Psoas muscle (tissue), 8 donors: ENCODE data around the gene AP3S1. TPM values are rescaled to one million over a fixed set of nuclear protein-coding genes. Genes with fewer than 3 reads are reported as not detected.

Experiments used
- ATAC-seq, 4 donors: fragments of 200-7000 bp; cut with Tn5 transposase; one replicate each; pipeline ENCODE4 v1.9.1; 2020; ENCODE audit warnings: moderate library complexity in 3 of 4, mild to moderate bottlenecking in 2 of 4
- DNase-seq, 2 donors: peaks; one replicate each; pipeline ENCODE4 v3.0.0-alpha.2; 2020
- H3K27ac ChIP-seq: fragments of 200-600 bp; one replicate; pipeline ENCODE4 v1.8.0; 2022
- H3K27me3 ChIP-seq, 3 donors: fragments of 200-600 bp in 1 of 3; one replicate each; pipeline versions ENCODE4 v1.6.1 to v1.8.0; 2013 to 2022; ENCODE audit warnings: low read length in 2 of 3, mild to moderate bottlenecking in 2 of 3, moderate library complexity in 1 of 3; ENCODE audit not compliant: insufficient read depth in 3 of 3
- H3K36me3 ChIP-seq, 2 donors: fragments of 200-600 bp in 1 of 2; one replicate each; pipeline versions ENCODE4 v1.6.1 to v1.8.0; 2013 to 2022; ENCODE audit warnings: low read depth in 1 of 2, mild to moderate bottlenecking in 1 of 2, moderate library complexity in 1 of 2; ENCODE audit not compliant: insufficient read depth in 1 of 2
- H3K4me1 ChIP-seq: fragments of 200-600 bp; one replicate; pipeline ENCODE4 v1.8.0; 2022
- H3K4me3 ChIP-seq: fragments of 200-600 bp; one replicate; pipeline ENCODE4 v1.8.0; 2022; ENCODE audit warnings: mild to moderate bottlenecking
- H3K9me3 ChIP-seq: fragments of 200-600 bp; one replicate; pipeline ENCODE4 v1.8.0; 2022
- WGBS, 3 donors: extraction: QIAGEN DNeasy Blood & Tissue Kit; methylation state at CpG; one replicate each; pipeline versions ENCODE4 v1.1.6 to v1.1.7; 2013; 5-methylcytosine and 5-hydroxymethylcytosine counted together
- intact Hi-C, 2 donors: fragments of 100-400 bp; cut with DNase I; formaldehyde crosslinking; loops; one replicate each; pipeline versions ENCODE4 v1.11.0 to v1.14.2; 2022
- polyA plus RNA-seq, 3 donors: library from polyadenylated mRNA; stranded (reverse); fragments of 200-250 nt; gene quantifications; one replicate each; pipeline ENCODE4 v1.2.3, GENCODE V29; 2013
- total RNA-seq, 4 donors: library from RNA; stranded (reverse); fragmentation: NEBNext Ultra II Directional in 2 of 4; extraction: Animal tissue kit (Norgen Biotek cat#: 25700) in 2 of 4; gene quantifications; one replicate each; pipeline versions ENCODE4 v1.2.1 to v1.2.4, GENCODE V29; 2021 to 2023
- TF ChIP-seq, protein P1 (sequence below): fragments of 200-600 bp; IDR thresholded peaks from one replicate; pipeline ENCODE4 v1.8.0; 2022; ENCODE audit warnings: antibody characterized with exemption
- donor health status: healthy with polysubstance abuse.
- donor health status: DM: no; HTN: no; CAD: no; lungs with moderate emphysema.
- donor health status: Bipolar disorder and iron deficiency.
- donor health status: healthy.
- donor health status: DM: yes; HTN: yes; CAD: no.
- donor health status: DM: no; HTN: no; CAD: no.
- donor health status: DM: no; HTN: no; CAD: no.
- donor health status: DM: yes; HTN: yes; CAD: no.

Gene AP3S1
- total and polyA plus RNA-seq, 7 donors: 20.2 to 30.8 (median 27.6) TPM

DNA sequence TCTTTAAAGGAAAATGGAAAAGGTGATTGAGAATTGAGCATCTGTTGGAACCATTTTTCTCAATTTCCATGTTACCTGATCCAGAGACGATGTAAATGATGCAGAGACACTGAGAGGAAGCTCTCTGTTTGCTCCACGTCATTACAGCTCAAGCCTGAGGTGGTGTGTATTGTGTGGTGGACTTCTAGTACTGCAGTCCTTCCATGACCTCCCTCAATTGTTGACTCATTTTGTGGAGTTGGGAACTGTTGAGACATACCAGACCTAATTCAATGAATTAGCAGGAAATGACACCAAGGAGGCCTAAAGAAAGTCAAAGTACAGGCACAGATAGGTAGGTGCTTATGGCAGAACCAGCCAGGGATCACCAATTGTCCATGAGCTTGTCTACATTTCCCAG lies 104.9 kb downstream of the AP3S1 start:
- ATAC-seq (no peak), DNase-seq (no peak)
- Histone ChIP-seq H3K27me3 (no peaks in the 10 kb centered on the region), H3K27ac (no peak overlapping the region), H3K9me3 (no peaks in the 10 kb centered on the region), H3K36me3 (no peaks in the 10 kb centered on the region), H3K4me1 (no peaks in the 10 kb centered on the region), H3K4me3 (no peak overlapping the region)
- TF ChIP-seq, protein P1, sequence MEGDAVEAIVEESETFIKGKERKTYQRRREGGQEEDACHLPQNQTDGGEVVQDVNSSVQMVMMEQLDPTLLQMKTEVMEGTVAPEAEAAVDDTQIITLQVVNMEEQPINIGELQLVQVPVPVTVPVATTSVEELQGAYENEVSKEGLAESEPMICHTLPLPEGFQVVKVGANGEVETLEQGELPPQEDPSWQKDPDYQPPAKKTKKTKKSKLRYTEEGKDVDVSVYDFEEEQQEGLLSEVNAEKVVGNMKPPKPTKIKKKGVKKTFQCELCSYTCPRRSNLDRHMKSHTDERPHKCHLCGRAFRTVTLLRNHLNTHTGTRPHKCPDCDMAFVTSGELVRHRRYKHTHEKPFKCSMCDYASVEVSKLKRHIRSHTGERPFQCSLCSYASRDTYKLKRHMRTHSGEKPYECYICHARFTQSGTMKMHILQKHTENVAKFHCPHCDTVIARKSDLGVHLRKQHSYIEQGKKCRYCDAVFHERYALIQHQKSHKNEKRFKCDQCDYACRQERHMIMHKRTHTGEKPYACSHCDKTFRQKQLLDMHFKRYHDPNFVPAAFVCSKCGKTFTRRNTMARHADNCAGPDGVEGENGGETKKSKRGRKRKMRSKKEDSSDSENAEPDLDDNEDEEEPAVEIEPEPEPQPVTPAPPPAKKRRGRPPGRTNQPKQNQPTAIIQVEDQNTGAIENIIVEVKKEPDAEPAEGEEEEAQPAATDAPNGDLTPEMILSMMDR: no peak
- 86 to 95% (median 90%) methylated on average over 2 of the region's 2 CpGs for WGBS, 3 donors
- intact Hi-C loops: no loop called here

GRCh38 chr5:115947260-115947659 lies 105.5 kb downstream of the AP3S1 start:
- ATAC-seq (no peak), DNase-seq (no peak)
- 94 to 98% (median 96%) methylated on average over 2 of the region's 2 CpGs for WGBS, 3 donors
- Histone ChIP-seq H3K4me3 (no peak overlapping the region), H3K4me1 (no peaks in the 10 kb centered on the region), H3K36me3 (no peaks in the 10 kb centered on the region), H3K27me3 (no peaks in the 10 kb centered on the region), H3K27ac (no peak overlapping the region), H3K9me3 (no peaks in the 10 kb centered on the region)
- intact Hi-C loops: no loop called here
- TF ChIP-seq, protein P1: no peak

DNA sequence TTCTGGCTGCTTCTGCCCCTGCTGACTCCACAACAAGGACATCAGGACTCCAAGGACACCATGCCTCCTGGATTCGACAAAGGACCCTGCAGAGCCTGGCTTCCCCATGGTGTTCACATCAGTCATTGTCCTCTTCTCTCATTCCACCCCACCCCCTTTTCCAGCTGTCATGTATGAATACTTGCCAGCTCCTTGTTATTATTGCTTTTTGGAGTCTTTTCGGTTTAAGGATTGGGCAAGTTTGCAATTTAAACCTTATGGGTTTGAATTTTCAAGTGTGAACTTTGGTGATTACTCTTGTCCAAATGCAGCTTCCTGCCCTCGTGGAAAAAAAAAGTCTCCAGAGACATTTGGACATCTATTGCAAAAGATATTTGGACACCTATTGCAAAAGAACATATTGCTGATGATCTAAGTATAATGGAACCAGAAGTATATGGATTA lies 106.4 kb downstream of the AP3S1 start:
- intact Hi-C loops: no loop called here
- 21 to 38% (median 23%) methylated on average over 3 of the region's 3 CpGs for WGBS, 3 donors

GRCh38 chr5:115949096-115949495 lies 107.4 kb downstream of the AP3S1 start:
- Histone ChIP-seq H3K4me3 (no peak overlapping the region), H3K27ac (no peak overlapping the region), H3K4me1 (no peaks in the 10 kb centered on the region), H3K9me3 (no peaks in the 10 kb centered on the region), H3K27me3 (no peaks in the 10 kb centered on the region), H3K36me3 (no peaks in the 10 kb centered on the region)
- intact Hi-C loops: no loop called here
- TF ChIP-seq, protein P1: no peak
- 83 to 85% (median 85%) methylated on average over 1 of the region's 1 CpG for WGBS, 3 donors
- DNase-seq (no peak), ATAC-seq (peak in 1 of 4 donors; percentile 48)

More for the DNA sequence above, 106.4 kb downstream of the AP3S1 start:
- DNase-seq (peak; percentile 19 to 51), ATAC-seq (peak; percentile 13 to 67 (median 38))
- TF ChIP-seq, protein P1: no peak
- no peaks in the 10 kb centered on the region for H3K9me3 ChIP-seq
- H3K27me3 ChIP-seq: no peaks in the 10 kb centered on the region
- H3K27ac ChIP-seq: no peak overlapping the region
- no peak overlapping the region for H3K4me3 ChIP-seq
- H3K36me3 ChIP-seq: no peaks in the 10 kb centered on the region
- no peaks in the 10 kb centered on the region for H3K4me1 ChIP-seq

GRCh38 chr5:115952588-115952987 lies 110.9 kb downstream of the AP3S1 start:
- ATAC-seq: no peak
- H3K27ac ChIP-seq: no peak overlapping the region
- H3K4me3 ChIP-seq: no peak overlapping the region
- intact Hi-C loops: no loop called here
- no peak for DNase-seq
- H3K4me1 ChIP-seq: no peaks in the 10 kb centered on the region
- 24 to 51% (median 41%) methylated on average over 4 of the region's 4 CpGs for WGBS, 3 donors
- peaks cover 0 to 15% (median 0%) of the 10 kb centered on the region in 3 donors for H3K27me3 ChIP-seq
- TF ChIP-seq, protein P1: no peak
- no peaks in the 10 kb centered on the region for H3K9me3 ChIP-seq
- H3K36me3 ChIP-seq: no peaks in the 10 kb centered on the region
